ENCODE measurements around the gene EXOC7. TPM values are rescaled to one million over a fixed set of nuclear protein-coding genes. Genes with fewer than 3 reads are reported as not detected.

The EXOC7 gene
- total RNA-seq, 1 experiment from 2014 or later: 160 TPM

DNA sequence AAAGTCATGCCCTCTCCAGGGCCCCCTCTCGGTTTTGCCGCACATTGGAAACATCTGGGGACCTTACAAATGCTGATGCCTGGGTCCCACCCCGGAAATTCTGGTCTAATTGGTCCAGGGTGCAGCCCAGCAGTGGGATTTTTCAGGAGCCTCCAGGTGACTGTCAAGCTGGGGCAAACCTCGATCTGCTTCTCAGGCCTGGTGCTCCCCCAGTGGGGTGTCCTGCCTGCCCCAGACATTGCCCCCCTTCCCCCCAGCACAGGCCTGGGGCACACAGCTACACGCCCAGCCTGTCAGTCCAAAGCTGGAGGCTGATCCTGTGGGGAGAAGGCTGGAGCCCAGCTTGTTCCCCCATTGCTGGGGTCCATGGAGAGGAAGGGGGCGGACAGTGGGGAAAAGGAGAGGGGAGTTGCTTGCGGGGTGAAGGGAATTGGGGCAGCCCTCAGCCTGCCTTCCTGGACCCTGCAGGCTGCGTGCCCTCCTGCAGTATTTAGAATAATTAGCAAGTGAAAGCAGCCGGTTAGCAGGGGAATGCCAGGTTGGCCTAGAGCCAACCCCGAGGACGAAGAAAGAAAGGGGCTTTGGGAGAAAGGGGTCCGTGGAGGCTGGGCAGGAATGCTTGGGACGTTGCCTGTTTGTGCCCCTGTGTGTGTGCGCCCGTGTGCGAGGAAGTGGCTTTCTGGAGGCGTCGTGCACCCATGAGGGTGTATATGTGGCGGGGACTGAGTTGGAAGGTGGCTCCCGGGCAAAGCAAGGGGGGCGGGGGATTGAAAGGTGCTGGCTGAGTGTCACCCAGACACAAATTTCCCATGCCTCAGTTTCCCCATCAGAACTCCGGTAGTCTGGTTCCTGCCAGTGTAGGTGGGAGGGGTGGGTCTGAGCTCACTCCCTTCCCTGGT, 31.6 kb upstream of the EXOC7 start:
- Histone ChIP-seq H3K23ac (ENCODE audit: insufficient read length, low read depth, low read length) (no peak overlapping the region), H3K9me3 (ENCODE audit: control insufficient read depth, low read depth, low read length) (no peaks in the 10 kb centered on the region), H2BK15ac (ENCODE audit: low read depth, low read length) (no peak overlapping the region), H3K9ac (ENCODE audit: extremely low read depth, insufficient read length, low read length) (no peak overlapping the region), H3K56ac (ENCODE audit: insufficient read length, low read depth, low read length) (no peak overlapping the region), H3K27me3 (ENCODE audit: insufficient read depth, low read length) (peaks cover 36% of the 10 kb centered on the region), H2BK120ac (ENCODE audit: low read depth, low read length, poor library complexity, severe bottlenecking) (no peak overlapping the region), H2AK5ac (ENCODE audit: insufficient read length, low read length) (no peak overlapping the region), H3K18ac (ENCODE audit: insufficient read length, low read depth, low read length) (peak overlapping the region; percentile 21), H2BK20ac (ENCODE audit: low read depth, low read length, poor library complexity, severe bottlenecking) (no peak overlapping the region), H2BK12ac (ENCODE audit: insufficient read length, low read depth, low read length) (no peak overlapping the region), H4K8ac (replicated peaks; ENCODE audit: insufficient read length, low read depth, low read length) (no peak overlapping the region), H3K23me2 (ENCODE audit: insufficient read length, low read depth, low read length, poor library complexity, severe bottlenecking) (peaks cover 36% of the 10 kb centered on the region), H4K5ac (ENCODE audit: insufficient read length, low read depth, low read length) (no peak overlapping the region), H3K14ac (ENCODE audit: insufficient read depth, low read length) (no peak overlapping the region; the same call in 1 of the 2 replicates), H3K27ac (ENCODE audit: insufficient read length, low read depth, low read length) (no peak overlapping the region), H3T11ph (ENCODE audit: low read length) (no peak overlapping the region), H4K20me1 (ENCODE audit: control insufficient read depth, insufficient read depth, insufficient read length) (no peaks in the 10 kb centered on the region), H4K91ac (ENCODE audit: insufficient read length, low read depth, low read length) (no peak overlapping the region), H3K4me2 (ENCODE audit: insufficient read depth, insufficient read length, low read length) (peak overlapping the region; percentile 21), H3K4me1 (ENCODE audit: insufficient read depth, low read length) (peaks cover 13% of the 10 kb centered on the region), H3K4ac (ENCODE audit: low read depth, low read length) (no peak overlapping the region), H2AFZ (ENCODE audit: low read length) (no peak overlapping the region), H2BK5ac (ENCODE audit: insufficient read length, low read length) (no peak overlapping the region), H3K79me1 (ENCODE audit: insufficient read depth, low read depth, low read length, poor library complexity, severe bottlenecking) (no peaks in the 10 kb centered on the region), H3K79me2 (ENCODE audit: insufficient read depth, low read length) (no peaks in the 10 kb centered on the region)
- H3K27me3 Mint-ChIP-seq (ENCODE audit: low read depth): peaks cover 57% of the 10 kb centered on the region
- WGBS (ENCODE audit: extremely low coverage, insufficient read length, low lambda C conversion rate): no CpG with 5 or more reads among the region's 22 CpGs
- H3K9me3 Mint-ChIP-seq: peaks cover 0 to 3% of the 10 kb centered on the region in 2 experiments; a peak in 2 of 5 replicates
- H3K27ac Mint-ChIP-seq: peak overlapping the region; percentile 70 to 91 (median 86); a peak in 5 of 7 replicates
- DNase-seq: peak; percentile 88
- peak overlapping the region; percentile 57 to 77 for H3K4me3 Mint-ChIP-seq
- peaks cover 68 to 84% of the 10 kb centered on the region in 2 experiments for H3K4me1 Mint-ChIP-seq
- no peaks in the 10 kb centered on the region for H3K36me3 Mint-ChIP-seq (ENCODE audit: insufficient read depth in 1 of 3, low read depth in 3 of 3)
- peak; percentile 34; the same call in 2 of the 3 replicates for TF ChIP-seq CTCF (conservative IDR thresholded peaks at IDR 0.05)
